Endometrial microvascular endothelial cells (primary cell): ENCODE measurements around the gene GRIN3A. TPM values are rescaled to one million over a fixed set of nuclear protein-coding genes. Genes with fewer than 3 reads are reported as not detected.
"Not testable (repeated sequence)": the region's sequence is repeated elsewhere in the genome, so short reads cannot be mapped to it uniquely, and the experiment has no call there.

ENCODE experiments used
- in situ Hi-C: cut with HindIII; loops from 2 replicates; pipeline ENCODE4 v1.10.0; 2017; ENCODE audit warnings: low sequenced_read_pairs, low pct_unique_long_range_greater_than_20kb; ENCODE audit errors: inconsistent ontology term
- total RNA-seq: library from RNA; depleted of rRNA; stranded (reverse); fragments of >200 nt; gene quantifications from one replicate; pipeline ENCODE4 v1.2.3, GENCODE V29; 2015; ENCODE audit errors: inconsistent ontology term

GRIN3A gene
- total RNA-seq, 1 donor from 2014 or later, result not detected

GRCh38 chr9:101591787-101592446, 146.5 kb downstream of the GRIN3A start:
- in situ Hi-C loops, result no loop called here

- in situ Hi-C loops, result no loop called here
These were observed 147.5 kb downstream of the GRIN3A start for GRCh38 chr9:101590901-101591300.

- in situ Hi-C loops, result not testable (repeated sequence)
These were observed 148.4 kb downstream of the GRIN3A start for GRCh38 chr9:101590074-101590473.

GRCh38 chr9:101587332-101588043, 151.0 kb downstream of the GRIN3A start:
- in situ Hi-C loops, result no loop called here

GRCh38 chr9:101586651-101587050, 151.8 kb downstream of the GRIN3A start:
- in situ Hi-C loops, result no loop called here

- in situ Hi-C loops, result no loop called here
These were observed 152.7 kb downstream of the GRIN3A start for GRCh38 chr9:101585740-101586139.

- in situ Hi-C loops, result no loop called here
These were observed 155.9 kb downstream of the GRIN3A start for GRCh38 chr9:101582553-101582952.

- in situ Hi-C loops, result no loop called here
These were observed 158.5 kb downstream of the GRIN3A start for GRCh38 chr9:101579711-101580545.

GRCh38 chr9:101578378-101578777, 160.1 kb downstream of the GRIN3A start:
- in situ Hi-C loops, result no loop called here

- in situ Hi-C loops, result no loop called here
These were observed 163.6 kb downstream of the GRIN3A start for GRCh38 chr9:101574731-101575333.

- in situ Hi-C loops, result no loop called here
These were observed 166.1 kb downstream of the GRIN3A start for GRCh38 chr9:101572316-101572715.

- in situ Hi-C loops, result no loop called here
These were observed 167.3 kb downstream of the GRIN3A start for GRCh38 chr9:101571114-101571513.

GRCh38 chr9:101569741-101570501, 168.5 kb downstream of the GRIN3A start:
- in situ Hi-C loops, result no loop called here

GRCh38 chr9:101567725-101568350, 170.6 kb downstream of the GRIN3A start:
- in situ Hi-C loops, result no loop called here

- in situ Hi-C loops, result no loop called here
These were observed 171.3 kb downstream of the GRIN3A start for GRCh38 chr9:101566904-101567724.

- in situ Hi-C loops, result no loop called here
These were observed 174.2 kb downstream of the GRIN3A start for GRCh38 chr9:101564252-101564651.

GRCh38 chr9:101562966-101563365, 175.5 kb downstream of the GRIN3A start:
- in situ Hi-C loops, result no loop called here
